Measurements from ENCODE around the gene MXD1. TPM values are rescaled to one million over a fixed set of nuclear protein-coding genes. Genes with fewer than 3 reads are reported as not detected.
"Not testable (repeated sequence)": the region's sequence is repeated elsewhere in the genome, so short reads cannot be mapped to it uniquely, and the experiment has no call there.

Gene MXD1, protein sequence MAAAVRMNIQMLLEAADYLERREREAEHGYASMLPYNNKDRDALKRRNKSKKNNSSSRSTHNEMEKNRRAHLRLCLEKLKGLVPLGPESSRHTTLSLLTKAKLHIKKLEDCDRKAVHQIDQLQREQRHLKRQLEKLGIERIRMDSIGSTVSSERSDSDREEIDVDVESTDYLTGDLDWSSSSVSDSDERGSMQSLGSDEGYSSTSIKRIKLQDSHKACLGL
- polyA plus RNA-seq, result 10 to 100 TPM in 2 of 3 donors, 1 to 10 TPM in 1; 2.1 to 16.8 (median 13.6) TPM

DNA sequence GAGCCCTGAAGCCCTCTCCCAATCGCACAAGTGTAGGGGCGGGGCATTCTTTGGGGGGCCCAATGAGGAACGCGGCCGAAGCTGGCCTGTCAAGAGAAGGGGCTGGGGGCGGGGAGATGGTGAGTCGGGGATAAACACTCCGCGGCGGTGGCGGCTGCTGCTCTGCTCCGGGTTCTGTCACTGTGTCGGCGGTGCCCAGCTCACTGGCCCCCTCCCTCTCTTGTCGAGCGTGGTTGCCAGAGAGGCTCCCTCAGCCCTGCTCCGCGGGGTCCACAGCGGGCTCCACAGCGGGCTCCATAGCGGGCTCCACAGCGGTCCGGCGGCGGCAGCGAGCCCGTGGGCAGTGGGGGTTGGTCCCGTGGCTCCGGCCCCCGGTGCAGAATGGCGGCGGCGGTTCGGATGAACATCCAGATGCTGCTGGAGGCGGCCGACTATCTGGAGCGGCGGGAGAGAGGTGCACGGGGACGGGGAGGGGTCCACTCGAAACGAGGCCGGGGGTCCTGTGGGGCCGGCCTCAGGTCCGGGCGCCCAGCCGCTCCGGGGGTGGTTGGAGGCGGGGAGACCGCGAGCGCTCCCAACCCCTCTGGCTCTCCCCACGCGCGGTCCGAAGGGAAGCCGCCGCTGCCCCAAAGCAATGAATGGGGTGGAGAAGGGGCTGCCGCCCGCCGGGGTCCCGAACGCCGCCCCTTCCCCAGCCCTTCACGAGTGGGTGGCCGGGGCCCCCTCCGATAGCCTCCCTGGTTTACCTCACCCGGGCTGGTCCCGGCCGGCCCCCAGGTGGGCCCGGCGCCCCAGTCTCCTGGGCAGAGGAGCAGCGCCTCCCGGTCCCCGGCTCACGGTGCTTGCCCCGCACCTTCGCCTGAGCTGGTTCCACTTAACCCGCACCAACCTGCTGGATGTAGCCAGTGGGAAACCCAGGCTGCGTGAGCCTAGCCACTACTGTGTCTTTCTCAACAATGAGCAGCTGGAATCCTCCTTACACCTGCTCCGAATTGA is at the start of gene MXD1:
Gene MXD1 (plus strand): TSS at position 160 of the 996 bp plus-strand sequence. CDS start 222 bp downstream, at position 382.
- H3K27ac ChIP-seq (ENCODE audit: low read depth, low read length), result peak within 1 kb of the TSS; percentile 95
- WGBS, 3 donors, result 0 to 1% (median 0%) methylated on average over 78 to 81 of the region's 81 CpGs

DNA sequence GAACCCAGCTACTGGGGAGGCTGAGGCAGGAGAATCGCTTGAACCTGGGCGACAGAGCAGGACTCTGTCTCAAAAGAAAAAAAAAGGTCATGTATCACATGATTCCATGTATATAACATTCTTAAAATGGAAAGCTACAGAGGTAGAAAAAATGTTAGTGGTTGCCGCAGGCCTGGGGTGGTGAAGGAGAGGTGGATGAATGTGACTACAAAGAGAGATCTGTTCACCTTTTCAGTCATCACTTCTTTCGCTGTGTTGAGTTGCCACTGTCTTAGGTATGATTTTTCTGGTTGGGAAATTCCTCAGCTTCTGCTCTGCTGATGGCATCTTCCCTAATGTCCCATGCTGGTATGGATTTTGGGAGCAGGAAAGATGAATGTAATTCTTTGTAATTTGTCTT is 26.5 kb upstream of the MXD1 start:
- 97 to 99% (median 98%) methylated on average over 4 of the region's 4 CpGs for WGBS, 3 donors
- no peak overlapping the region for H3K27ac ChIP-seq (ENCODE audit: low read depth, low read length)

DNA sequence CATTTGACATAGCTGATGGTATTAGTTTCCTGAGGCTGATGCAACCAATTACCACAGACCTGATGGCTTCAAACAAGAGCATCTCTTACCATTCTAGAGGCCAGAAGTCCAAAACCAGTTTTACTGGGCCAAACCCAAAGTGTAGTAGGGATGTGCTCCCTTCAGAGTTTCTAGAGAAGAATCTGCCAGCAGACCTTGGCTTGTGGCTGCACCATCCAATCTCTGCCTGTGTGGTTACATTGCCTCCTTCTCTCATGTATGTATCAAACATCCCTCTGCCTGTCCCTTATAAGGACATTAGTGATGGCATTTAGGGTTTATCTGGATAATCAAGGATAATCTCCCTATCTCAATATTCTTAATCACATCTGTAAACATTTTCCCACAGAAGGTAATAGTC is 25.6 kb upstream of the MXD1 start:
- H3K27ac ChIP-seq (ENCODE audit: low read depth, low read length), result no peak overlapping the region

DNA sequence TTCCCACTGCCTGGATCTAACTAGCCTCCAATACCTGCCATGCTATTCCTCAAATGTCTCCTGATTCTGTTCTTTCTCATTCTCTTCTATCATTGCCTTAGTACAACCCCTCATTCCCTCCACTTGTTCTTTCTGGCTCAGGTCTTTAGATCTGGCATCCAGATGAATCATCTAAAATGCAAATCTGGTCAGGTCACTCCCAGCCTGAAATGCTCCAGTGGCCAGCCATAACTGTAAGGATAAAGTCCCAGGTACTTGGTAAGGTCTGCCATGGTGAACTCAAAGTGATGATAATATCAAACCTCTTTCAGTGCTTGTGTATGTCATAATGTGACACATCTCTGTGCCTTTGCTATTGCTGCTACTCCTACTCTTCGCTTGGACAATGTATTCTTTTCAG is 24.0 kb upstream of the MXD1 start:
- WGBS, 3 donors, result 46 to 88% (median 51%) methylated on average over 1 of the region's 1 CpG
- no peak overlapping the region for H3K27ac ChIP-seq (ENCODE audit: low read depth, low read length)

GRCh38 chr2:69892838-69893424 is 22.0 kb upstream of the MXD1 start:
- WGBS, 3 donors, result 93 to 97% (median 94%) methylated on average over 7 of the region's 7 CpGs
- not testable (repeated sequence) for H3K27ac ChIP-seq (ENCODE audit: low read depth, low read length)

DNA sequence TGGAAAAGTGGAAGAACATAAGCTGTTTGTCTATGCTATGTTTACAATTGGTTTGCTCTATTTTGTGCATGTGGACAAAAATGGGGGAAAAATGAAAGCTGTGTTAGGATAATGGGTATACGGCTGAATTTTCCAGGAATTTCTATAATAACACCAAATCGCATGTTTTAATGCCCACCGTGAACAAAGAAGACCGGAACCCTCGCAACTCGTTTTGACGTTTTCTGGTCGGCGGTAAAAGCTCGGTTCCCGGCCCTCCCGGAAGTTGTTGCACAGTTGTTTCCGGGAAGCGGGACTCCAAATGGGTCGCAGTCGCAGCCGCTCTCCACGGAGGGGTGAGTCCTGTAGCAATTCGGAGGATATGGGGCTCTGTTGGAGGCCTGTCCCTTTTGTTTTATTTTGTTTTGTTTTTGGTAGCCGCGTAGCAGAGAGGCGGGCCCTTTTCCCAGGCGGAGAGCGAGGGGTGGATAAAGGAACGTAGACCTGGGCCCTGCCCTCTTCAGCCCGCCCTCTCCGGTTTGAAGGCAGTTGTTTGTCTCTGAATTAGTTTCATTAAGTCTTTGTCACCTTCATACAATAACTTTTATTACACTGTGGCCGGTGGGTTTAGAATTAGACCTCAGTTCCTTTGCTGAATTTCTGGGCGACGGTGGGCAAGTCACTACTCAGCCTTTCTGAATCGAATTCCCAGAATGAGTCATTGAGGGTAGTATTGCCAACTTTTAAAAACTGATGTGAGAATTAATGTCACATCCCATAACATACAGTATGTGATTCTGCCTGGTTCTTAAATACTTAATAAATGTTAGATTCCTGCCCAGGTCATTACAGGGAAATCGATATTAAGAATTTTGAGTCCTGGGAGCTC is 21.0 kb upstream of the MXD1 start, which contains the start of gene SNRNP27:
Gene SNRNP27 (plus strand): TSS at position 273 of the 868 bp plus-strand sequence. CDS start 29 bp downstream, at position 302.
- H3K27ac ChIP-seq (ENCODE audit: low read depth, low read length), result no peak within 1 kb of the TSS
- 0 to 1% (median 0%) methylated on average over 32 of the region's 32 CpGs for WGBS, 3 donors

DNA sequence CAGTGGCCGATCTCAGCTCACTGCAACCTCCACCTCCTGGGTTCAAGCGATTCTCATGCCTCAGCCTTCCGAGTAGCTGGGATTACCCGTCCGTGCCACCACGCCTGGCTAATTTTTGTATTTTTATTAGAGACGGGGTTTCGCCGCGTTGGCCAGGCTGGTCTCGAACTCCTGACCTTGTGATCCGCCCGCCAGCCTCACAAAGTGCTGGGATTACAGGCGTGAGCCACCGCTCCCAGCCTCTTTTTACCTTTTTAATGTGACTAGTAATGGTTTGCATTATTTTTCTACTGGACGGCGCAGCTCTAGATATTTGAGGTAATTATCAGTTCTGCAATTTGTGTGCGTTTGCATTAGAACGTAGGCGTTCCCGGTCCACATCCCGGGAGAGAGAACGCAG is 20.2 kb upstream of the MXD1 start:
- WGBS, 3 donors, result 23 to 46% (median 32%) methylated on average over 23 of the region's 23 CpGs
- H3K27ac ChIP-seq (ENCODE audit: low read depth, low read length), result not testable (repeated sequence)

DNA sequence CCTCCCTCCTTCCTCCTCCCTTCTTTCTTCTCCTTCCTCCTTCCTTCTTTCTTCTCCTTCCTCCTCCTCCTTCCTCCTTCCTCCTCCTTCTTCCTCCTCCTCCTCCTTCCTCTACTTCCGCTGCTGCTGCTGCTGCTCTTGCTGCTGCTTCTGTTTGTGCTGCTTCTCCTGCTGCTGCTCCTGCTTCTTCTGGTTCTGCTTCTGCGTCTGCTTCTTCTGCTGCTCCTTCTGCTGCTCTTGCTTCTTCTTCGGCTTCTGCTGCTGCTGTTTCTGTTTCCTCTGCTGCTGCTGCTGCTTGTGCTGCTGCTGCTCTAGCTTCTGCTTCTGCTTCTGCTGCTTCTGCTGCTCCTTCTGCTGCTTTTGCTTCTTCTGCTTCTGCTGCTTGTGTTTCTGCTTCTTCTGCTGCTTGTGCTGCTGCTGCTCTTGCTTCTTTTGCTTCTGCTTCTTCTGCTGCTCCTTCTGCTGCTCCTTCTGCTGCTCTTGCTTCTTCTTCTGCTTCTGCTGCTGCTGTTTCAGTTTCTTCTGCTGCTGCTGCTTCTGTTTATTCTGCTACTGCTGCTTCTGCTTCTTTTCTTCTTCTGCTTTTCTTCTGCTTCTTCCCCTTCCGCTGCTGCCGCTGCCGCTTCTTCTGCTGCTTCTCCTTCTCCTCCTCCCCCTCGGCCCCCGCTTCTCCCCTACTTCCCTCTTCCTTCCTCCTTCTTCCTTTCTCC is 12.5 kb upstream of the MXD1 start:
- 33 to 75% (median 45%) methylated on average over 8 of the region's 8 CpGs for WGBS, 3 donors
- no peak overlapping the region for H3K27ac ChIP-seq (ENCODE audit: low read depth, low read length)

DNA sequence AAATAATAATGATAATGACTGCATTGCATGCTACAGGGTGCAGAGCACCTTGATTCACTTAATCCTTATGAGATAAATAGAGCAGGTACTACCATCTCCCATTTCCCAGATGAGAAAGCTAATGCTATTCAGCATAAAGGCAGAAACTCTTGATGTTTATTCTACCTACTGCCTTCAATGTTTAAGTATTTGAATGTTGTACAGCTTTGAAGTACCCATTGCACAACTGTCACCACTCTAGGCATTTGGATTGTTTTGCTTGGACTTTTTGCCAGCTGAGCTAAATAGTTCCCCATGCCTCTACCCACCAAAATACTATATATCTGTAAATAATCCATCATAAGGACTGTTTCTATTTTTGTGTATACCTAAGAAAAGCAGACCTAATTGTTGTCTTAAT is 7.7 kb upstream of the MXD1 start:
- H3K27ac ChIP-seq (ENCODE audit: low read depth, low read length), result no peak overlapping the region

- WGBS, 3 donors, result 1 to 5% (median 1%) methylated on average over 2 of the region's 2 CpGs
- H3K27ac ChIP-seq (ENCODE audit: low read depth, low read length), result no peak overlapping the region
These were observed 2.8 kb upstream of the MXD1 start for GRCh38 chr2:69911985-69912563.

DNA sequence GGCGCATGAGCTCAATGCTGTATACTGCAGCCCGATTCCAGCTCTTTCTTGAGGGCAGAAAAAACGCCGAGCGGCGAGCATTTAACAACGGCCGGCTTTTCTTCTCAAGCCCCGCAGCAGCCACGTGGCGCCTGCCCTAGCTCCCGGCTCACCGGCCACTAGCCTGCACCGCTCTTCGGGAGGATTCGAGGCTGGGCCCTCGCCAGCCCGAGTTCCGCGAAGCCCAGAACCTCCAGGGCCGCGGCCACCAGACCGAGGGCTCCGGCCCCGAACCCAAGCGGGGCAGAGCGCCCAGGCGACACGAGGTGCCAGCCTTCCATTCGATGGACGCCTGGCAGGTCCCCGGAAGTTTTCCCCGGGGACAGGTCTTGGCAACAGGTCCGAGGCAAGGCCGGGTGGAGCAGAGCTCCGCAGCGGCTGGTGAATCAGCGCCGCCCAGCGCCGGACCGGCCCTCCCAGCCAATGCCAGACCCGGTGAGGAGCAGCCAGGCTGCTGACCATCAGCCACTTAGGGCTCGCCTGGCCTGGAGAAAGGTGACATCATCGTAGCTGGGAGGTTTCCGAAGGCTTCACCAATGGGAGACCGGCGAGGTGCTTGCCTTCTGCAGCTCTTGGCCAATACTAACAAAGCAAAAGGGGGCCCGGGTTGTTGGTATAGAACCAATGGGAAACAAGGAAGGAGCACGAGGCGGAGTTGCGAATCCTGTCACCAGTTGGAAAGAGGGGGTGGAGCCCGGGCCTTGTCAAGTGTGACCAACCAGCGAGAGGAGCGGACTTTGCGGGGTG is 552 bp upstream of the MXD1 start:
- 0% methylated on average over 56 of the region's 56 CpGs for WGBS, 3 donors
- H3K27ac ChIP-seq (ENCODE audit: low read depth, low read length), result peak overlapping the region; percentile 95

- WGBS, 3 donors, result 29 to 42% (median 37%) methylated on average over 2 of the region's 2 CpGs
- no peak overlapping the region for H3K27ac ChIP-seq (ENCODE audit: low read depth, low read length)
These were observed 1.2 kb downstream of the MXD1 start for GRCh38 chr2:69916106-69916505.

- H3K27ac ChIP-seq (ENCODE audit: low read depth, low read length), result no peak overlapping the region
- WGBS, 3 donors, result 44 to 56% (median 45%) methylated on average over 3 of the region's 3 CpGs
These were observed 2.9 kb downstream of the MXD1 start for GRCh38 chr2:69917852-69918251.

DNA sequence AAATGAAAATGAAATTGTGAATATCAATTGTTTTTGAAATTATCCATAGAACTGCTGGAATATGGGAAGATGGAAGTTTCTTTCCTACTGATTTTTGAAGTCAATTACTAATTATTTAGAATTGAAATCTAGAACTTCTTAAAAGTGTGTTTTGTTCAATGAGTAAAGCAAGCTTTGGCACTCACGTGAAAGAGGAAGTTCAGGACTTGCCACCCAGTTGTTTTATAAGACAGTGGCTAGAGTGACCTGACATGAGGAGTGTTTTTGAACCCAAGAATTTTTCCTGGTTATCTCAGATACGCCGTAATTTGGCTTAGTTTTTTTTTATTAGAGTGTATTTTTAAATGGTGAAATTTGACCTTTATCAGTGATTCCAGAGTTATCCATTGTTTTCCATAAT is 3.5 kb downstream of the MXD1 start:
- WGBS, 3 donors, result 29 to 80% (median 31%) methylated on average over 3 of the region's 3 CpGs
- H3K27ac ChIP-seq (ENCODE audit: low read depth, low read length), result no peak overlapping the region

DNA sequence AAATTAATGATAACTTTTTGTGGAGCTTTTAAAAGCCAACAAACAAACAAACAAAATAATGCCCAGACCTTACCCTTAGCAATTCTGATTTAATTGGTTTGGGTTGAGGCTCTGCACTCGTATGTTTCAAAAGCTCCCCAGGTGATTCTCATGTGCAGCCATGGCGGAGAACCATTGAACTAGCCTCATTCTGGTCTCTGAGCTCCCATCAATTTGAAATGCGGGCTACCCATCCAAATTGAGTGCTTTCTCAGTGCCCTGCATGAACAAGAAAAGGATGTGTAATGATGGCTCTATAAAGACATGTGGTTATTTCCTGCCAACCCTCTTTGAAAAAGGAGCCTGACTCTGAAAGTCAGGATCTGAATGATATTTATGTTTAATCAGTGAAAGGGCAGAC is 8.2 kb downstream of the MXD1 start:
- WGBS, 3 donors, result 97 to 98% (median 97%) methylated on average over 3 of the region's 3 CpGs
- H3K27ac ChIP-seq (ENCODE audit: low read depth, low read length), result no peak overlapping the region

GRCh38 chr2:69926849-69927515 is 12.1 kb downstream of the MXD1 start:
- WGBS, 3 donors, result 42 to 92% (median 66%) methylated on average over 3 of the region's 3 CpGs
- no peak overlapping the region for H3K27ac ChIP-seq (ENCODE audit: low read depth, low read length)

All from adipose tissue (tissue), 3 donors.